Stimulated activated CD4-positive, alpha-beta T cell treated with anti-CD3 and anti-CD28 coated beads, Interleukin-15, amount 100 ng/mL, for 1 hour (primary cell): ENCODE data around the gene ACIN1.
"Not testable (repeated sequence)": the region's sequence is repeated elsewhere in the genome, so short reads cannot be mapped to it uniquely, and the experiment has no call there.

Source experiments
- DNase-seq, 2 donors: peaks; one replicate each; pipeline ENCODE4 v3.0.0-alpha.2; 2020; ENCODE audit warnings: low read depth in 1 of 2, low spot score in 1 of 2

The ACIN1 gene

GRCh38 chr14:23123419-23123818 is 28.5 kb upstream of the ACIN1 start:
- no peak for DNase-seq

GRCh38 chr14:23122086-23122485 is 27.1 kb upstream of the ACIN1 start:
- no peak for DNase-seq

- no peak for DNase-seq
These were observed 26.4 kb upstream of the ACIN1 start for GRCh38 chr14:23121361-23121771.

- DNase-seq = peak; percentile 55 to 59
These were observed 25.8 kb upstream of the ACIN1 start for GRCh38 chr14:23120541-23121251.

- no peak for DNase-seq
These were observed 24.7 kb upstream of the ACIN1 start for GRCh38 chr14:23119363-23120327.

- no peak for DNase-seq
These were observed 23.8 kb upstream of the ACIN1 start, which contains the start of gene CEBPE for GRCh38 chr14:23118506-23119362. CEBPE (minus strand) TSS chr14:23119255; CDS start chr14:23119091, 164 bp downstream.

- DNase-seq = no peak
These were observed 22.6 kb upstream of the ACIN1 start for GRCh38 chr14:23117371-23118020.

- DNase-seq = no peak
These were observed 21.0 kb upstream of the ACIN1 start for GRCh38 chr14:23115918-23116317.

GRCh38 chr14:23115039-23115731 is 20.2 kb upstream of the ACIN1 start:
- DNase-seq = no peak

GRCh38 chr14:23114669-23115038 is 19.7 kb upstream of the ACIN1 start:
- no peak for DNase-seq

GRCh38 chr14:23114120-23114458 is 19.2 kb upstream of the ACIN1 start:
- no peak for DNase-seq

GRCh38 chr14:23113431-23114119 is 18.6 kb upstream of the ACIN1 start:
- no peak for DNase-seq

- DNase-seq = no peak
These were observed 17.6 kb upstream of the ACIN1 start for GRCh38 chr14:23112359-23113178.

GRCh38 chr14:23110579-23111365 is 15.8 kb upstream of the ACIN1 start:
- DNase-seq = no peak

- no peak for DNase-seq
These were observed 14.8 kb upstream of the ACIN1 start for GRCh38 chr14:23109769-23110168.

- not testable (repeated sequence) for DNase-seq
These were observed 13.2 kb upstream of the ACIN1 start for GRCh38 chr14:23108169-23108568.

GRCh38 chr14:23107620-23108019 is 12.7 kb upstream of the ACIN1 start:
- DNase-seq = not testable (repeated sequence)

GRCh38 chr14:23106747-23107045 is 11.8 kb upstream of the ACIN1 start:
- no peak for DNase-seq
